ENCODE results near the gene LOXL3. TPM values are rescaled to one million over a fixed set of nuclear protein-coding genes. Genes with fewer than 3 reads are reported as not detected.
A peak's percentile ranks its signal among the peaks of the same experiment; 100 is the strongest.

Gene LOXL3
- total RNA-seq, 1 experiment from 2014 or later, result 29.0 TPM

DNA sequence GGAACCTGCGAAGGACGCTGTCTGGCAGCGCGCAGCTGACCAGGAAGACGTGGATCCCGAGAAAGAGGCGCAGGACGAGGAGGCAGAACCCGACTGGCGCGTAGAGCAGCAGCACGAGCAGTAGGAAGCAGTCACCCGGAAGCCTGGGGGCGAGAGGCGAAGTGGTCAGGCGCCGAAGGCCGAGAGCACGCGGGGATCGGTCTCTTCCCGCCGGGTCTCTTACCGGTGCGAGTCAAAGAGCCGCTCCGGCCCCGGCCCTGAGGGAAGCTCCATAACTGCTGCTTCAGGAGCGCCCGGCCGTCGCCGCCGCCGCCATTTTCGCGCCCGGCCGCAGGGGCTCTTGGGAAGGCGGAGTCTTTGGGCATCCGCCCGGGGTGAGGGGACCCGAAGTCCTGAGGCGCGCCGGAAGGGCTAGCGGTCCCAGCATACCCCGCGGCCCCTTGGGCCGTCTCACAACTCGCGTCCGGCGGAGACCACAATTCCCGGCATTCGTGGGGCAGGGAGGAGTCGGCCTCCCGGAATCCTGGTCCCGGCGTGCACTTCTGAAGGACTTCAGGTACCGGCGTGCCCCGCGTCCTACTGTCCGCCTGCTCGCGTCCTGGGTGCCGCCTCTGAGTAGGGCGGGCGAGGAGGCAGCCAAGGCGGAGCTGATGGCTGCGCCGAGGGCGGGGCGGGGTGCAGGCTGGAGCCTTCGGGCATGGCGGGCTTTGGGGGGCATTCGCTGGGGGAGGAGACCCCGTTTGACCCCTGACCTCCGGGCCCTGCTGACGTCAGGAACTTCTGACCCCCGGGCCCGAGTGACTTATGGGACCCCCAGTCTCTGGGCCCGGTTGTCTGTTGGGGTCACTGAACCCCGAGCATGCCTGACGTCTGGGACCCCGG lies 24.1 kb downstream of the LOXL3 start, which contains the start of the genes AUP1 and HTRA2:
TSS of gene AUP1 (minus strand) at position 350 of the 882 bp plus-strand sequence. CDS start at position 273, 77 bp downstream.
TSS of gene HTRA2 (plus strand) at position 577 of the 882 bp plus-strand sequence. CDS start at position 651, 74 bp downstream.
- Mint-ChIP-seq H3K4me3 (peak within 1 kb of the TSS; percentile 98 to 99), H3K36me3 (ENCODE audit: insufficient read depth in 1 of 3, low read depth in 3 of 3) (peaks cover 30 to 63% (median 47%) of the 10 kb centered on the region in 3 experiments), H3K27me3 (ENCODE audit: low read depth) (peaks cover 3% of the 10 kb centered on the region), H3K9me3 (no peaks in the 10 kb centered on the region; a peak in 1 of 5 replicates), H3K27ac (peak within 1 kb of the TSS; percentile 79 to 97 (median 93)), H3K4me1 (peaks cover 17 to 22% of the 10 kb centered on the region in 2 experiments)
- Histone ChIP-seq H2BK12ac (ENCODE audit: insufficient read length, low read depth, low read length) (no peak within 1 kb of the TSS), H3K79me2 (ENCODE audit: insufficient read depth, low read length) (peaks cover 4% of the 10 kb centered on the region; the same call in 1 of the 2 replicates), H3K27me3 (ENCODE audit: insufficient read depth, low read length) (no peaks in the 10 kb centered on the region), H3K18ac (ENCODE audit: insufficient read length, low read depth, low read length) (peak within 1 kb of the TSS; percentile 84), H4K20me1 (ENCODE audit: control insufficient read depth, insufficient read depth, insufficient read length) (no peaks in the 10 kb centered on the region), H3K4me1 (ENCODE audit: insufficient read depth, low read length) (peaks cover 4% of the 10 kb centered on the region; the same call in 1 of the 2 replicates), H2AK5ac (ENCODE audit: insufficient read length, low read length) (no peak within 1 kb of the TSS), H3T11ph (ENCODE audit: low read length) (no peak within 1 kb of the TSS), H2BK20ac (ENCODE audit: low read depth, low read length, poor library complexity, severe bottlenecking) (no peak within 1 kb of the TSS), H3K14ac (ENCODE audit: insufficient read depth, low read length) (peak within 1 kb of the TSS; percentile 84), H2BK5ac (ENCODE audit: insufficient read length, low read length) (no peak within 1 kb of the TSS), H4K91ac (ENCODE audit: insufficient read length, low read depth, low read length) (no peak within 1 kb of the TSS), H3K4me2 (ENCODE audit: insufficient read depth, insufficient read length, low read length) (peak within 1 kb of the TSS; percentile 83), H3K23ac (ENCODE audit: insufficient read length, low read depth, low read length) (no peak within 1 kb of the TSS), H3K56ac (ENCODE audit: insufficient read length, low read depth, low read length) (no peak within 1 kb of the TSS), H4K5ac (ENCODE audit: insufficient read length, low read depth, low read length) (no peak within 1 kb of the TSS), H3K4ac (ENCODE audit: low read depth, low read length) (no peak within 1 kb of the TSS), H3K79me1 (ENCODE audit: insufficient read depth, low read depth, low read length, poor library complexity, severe bottlenecking) (peaks cover 4% of the 10 kb centered on the region), H4K8ac (replicated peaks; ENCODE audit: insufficient read length, low read depth, low read length) (no peak within 1 kb of the TSS), H2BK120ac (ENCODE audit: low read depth, low read length, poor library complexity, severe bottlenecking) (no peak within 1 kb of the TSS), H3K9ac (ENCODE audit: extremely low read depth, insufficient read length, low read length) (peak within 1 kb of the TSS; percentile 86), H3K9me3 (ENCODE audit: control insufficient read depth, low read depth, low read length) (no peaks in the 10 kb centered on the region), H2AFZ (ENCODE audit: low read length) (no peak within 1 kb of the TSS), H3K23me2 (ENCODE audit: insufficient read length, low read depth, low read length, poor library complexity, severe bottlenecking) (peaks cover 15% of the 10 kb centered on the region), H3K27ac (ENCODE audit: insufficient read length, low read depth, low read length) (no peak within 1 kb of the TSS), H2BK15ac (ENCODE audit: low read depth, low read length) (no peak within 1 kb of the TSS)
- TF ChIP-seq, protein P1, sequence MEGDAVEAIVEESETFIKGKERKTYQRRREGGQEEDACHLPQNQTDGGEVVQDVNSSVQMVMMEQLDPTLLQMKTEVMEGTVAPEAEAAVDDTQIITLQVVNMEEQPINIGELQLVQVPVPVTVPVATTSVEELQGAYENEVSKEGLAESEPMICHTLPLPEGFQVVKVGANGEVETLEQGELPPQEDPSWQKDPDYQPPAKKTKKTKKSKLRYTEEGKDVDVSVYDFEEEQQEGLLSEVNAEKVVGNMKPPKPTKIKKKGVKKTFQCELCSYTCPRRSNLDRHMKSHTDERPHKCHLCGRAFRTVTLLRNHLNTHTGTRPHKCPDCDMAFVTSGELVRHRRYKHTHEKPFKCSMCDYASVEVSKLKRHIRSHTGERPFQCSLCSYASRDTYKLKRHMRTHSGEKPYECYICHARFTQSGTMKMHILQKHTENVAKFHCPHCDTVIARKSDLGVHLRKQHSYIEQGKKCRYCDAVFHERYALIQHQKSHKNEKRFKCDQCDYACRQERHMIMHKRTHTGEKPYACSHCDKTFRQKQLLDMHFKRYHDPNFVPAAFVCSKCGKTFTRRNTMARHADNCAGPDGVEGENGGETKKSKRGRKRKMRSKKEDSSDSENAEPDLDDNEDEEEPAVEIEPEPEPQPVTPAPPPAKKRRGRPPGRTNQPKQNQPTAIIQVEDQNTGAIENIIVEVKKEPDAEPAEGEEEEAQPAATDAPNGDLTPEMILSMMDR (conservative IDR thresholded peaks at IDR 0.05), result no peak
- no CpG with 5 or more reads among the region's 87 CpGs for WGBS (ENCODE audit: extremely low coverage, insufficient read length, low lambda C conversion rate)
- DNase-seq, result peak; percentile 99

All from H9 (cell line).